LHCN-M2 (cell line): ENCODE measurements around the gene CASP14. TPM values are rescaled to one million over a fixed set of nuclear protein-coding genes. Genes with fewer than 3 reads are reported as not detected.
"Not testable (repeated sequence)": the region's sequence is repeated elsewhere in the genome, so short reads cannot be mapped to it uniquely, and the experiment has no call there.

Experiments
- DNase-seq: peaks from one replicate; pipeline ENCODE4 v3.0.0-alpha.2; 2012; ENCODE audit warnings: low read depth
- polyA plus RNA-seq: library from polyadenylated mRNA; unstranded; fragments of >200 nt; gene quantifications from one replicate; pipeline ENCODE4 v1.2.1, GENCODE V29; 2012; ENCODE audit warnings: missing spikeins
- total RNA-seq: library from RNA; depleted of rRNA; stranded (reverse); fragments of >200 nt; gene quantifications from 2 replicates; pipeline ENCODE4 v1.2.3, GENCODE V29; 2014; rRNA removed

CASP14 gene
- not detected in 2 replicates for total RNA-seq
- polyA plus RNA-seq = not detected

GRCh38 chr19:15048885-15049541 is at the start of gene CASP14:
CASP14 (plus strand) TSS chr19:15049480; CDS start chr19:15052252, 2,772 bp downstream.
- DNase-seq = no peak

- DNase-seq = no peak
These were observed 41.0 kb upstream of the CASP14 start for GRCh38 chr19:15008308-15008707.

GRCh38 chr19:15010501-15011300 is 38.6 kb upstream of the CASP14 start:
- DNase-seq = no peak

- no peak for DNase-seq
These were observed 34.7 kb upstream of the CASP14 start for GRCh38 chr19:15014579-15014978.

- DNase-seq = peak; percentile 9
These were observed 33.2 kb upstream of the CASP14 start for GRCh38 chr19:15015946-15016542.

GRCh38 chr19:15018836-15019235 is 30.4 kb upstream of the CASP14 start:
- DNase-seq = not testable (repeated sequence)

- DNase-seq = no peak
These were observed 27.8 kb upstream of the CASP14 start for GRCh38 chr19:15021286-15022007.

- no peak for DNase-seq
These were observed 26.5 kb upstream of the CASP14 start for GRCh38 chr19:15022752-15023151.

GRCh38 chr19:15025217-15025616 is 24.1 kb upstream of the CASP14 start:
- peak; percentile 7 for DNase-seq

- DNase-seq = no peak
These were observed 20.8 kb upstream of the CASP14 start for GRCh38 chr19:15028490-15028889.

GRCh38 chr19:15031675-15032074 is 17.6 kb upstream of the CASP14 start:
- DNase-seq = no peak

- DNase-seq = no peak
These were observed 13.4 kb upstream of the CASP14 start for GRCh38 chr19:15035795-15036311.

GRCh38 chr19:15037586-15037985 is 11.7 kb upstream of the CASP14 start:
- DNase-seq = no peak

GRCh38 chr19:15038294-15038693 is 11.0 kb upstream of the CASP14 start:
- DNase-seq = peak; percentile 1

GRCh38 chr19:15042003-15042402 is 7.3 kb upstream of the CASP14 start:
- no peak for DNase-seq

GRCh38 chr19:15042826-15043225 is 6.5 kb upstream of the CASP14 start:
- no peak for DNase-seq

- no peak for DNase-seq
These were observed 3.8 kb upstream of the CASP14 start for GRCh38 chr19:15045506-15045905.

- DNase-seq = no peak
These were observed 1.6 kb upstream of the CASP14 start for GRCh38 chr19:15047680-15048079.

- no peak for DNase-seq
These were observed 1.2 kb upstream of the CASP14 start for GRCh38 chr19:15048128-15048527.

- DNase-seq = no peak
These were observed 1.4 kb downstream of the CASP14 start for GRCh38 chr19:15050639-15051038.

- no peak for DNase-seq
These were observed 12.8 kb downstream of the CASP14 start for GRCh38 chr19:15062036-15062435.

- DNase-seq = not testable (repeated sequence)
These were observed 21.1 kb downstream of the CASP14 start for GRCh38 chr19:15070386-15070785.
